CD4-positive, alpha-beta T cell (primary cell): ENCODE results near the gene SLC35B1. TPM values are rescaled to one million over a fixed set of nuclear protein-coding genes. Genes with fewer than 3 reads are reported as not detected.

Experiments used
- ATAC-seq: fragments of 200-7000 bp; cut with Tn5 transposase; one replicate; pipeline ENCODE4 v1.10.0; 2022; ENCODE audit warnings: mild to moderate bottlenecking; ENCODE audit not compliant: poor library complexity
- CTCF ChIA-PET: fragments of 350-600 bp; sonication (Branson Sonifier 250); formaldehyde crosslinking; loops from one replicate; lab custom pipeline; 2021; ENCODE audit warnings: antibody characterized with exemption, inconsistent platforms; lab: Charles Lee
- POLR2A ChIA-PET: fragments of 350-600 bp; sonication (Branson Sonifier 250); formaldehyde crosslinking; loops from one replicate; lab custom pipeline; 2021; ENCODE audit warnings: antibody characterized with exemption, inconsistent platforms; lab: Charles Lee
- DNase-seq, 14 experiments: peaks; one replicate each; pipeline ENCODE4 v3.0.0-alpha.2; 2013 to 2020; ENCODE audit warnings: mixed read lengths in 2 of 14
- H3K27ac ChIP-seq, 2 donors: one replicate each; pipeline versions ENCODE4 v1.5.1 to v1.7.0; 2013; ENCODE audit warnings: low read length in 2 of 2, low read depth in 1 of 2, mild to moderate bottlenecking in 1 of 2
- H3K27me3 ChIP-seq, 2 experiments: 1 replicate in 1 of 2; 2 replicates in 1 of 2; pipeline versions ENCODE4 v1.6.1 to v1.7.0; 2013; ENCODE audit warnings: low read length in 2 of 2, control low read depth in 1 of 2, mild to moderate bottlenecking in 1 of 2, moderate library complexity in 1 of 2; ENCODE audit not compliant: insufficient read depth in 2 of 2, control insufficient read depth in 1 of 2
- H3K36me3 ChIP-seq: one replicate; pipeline ENCODE4 v1.6.1; 2013; ENCODE audit warnings: low read length, control low read depth; ENCODE audit not compliant: insufficient read depth
- H3K4me1 ChIP-seq: one replicate; pipeline ENCODE4 v1.6.1; 2013; ENCODE audit warnings: low read length, control low read depth; ENCODE audit not compliant: insufficient read depth
- H3K4me3 ChIP-seq: one replicate; pipeline ENCODE4 v1.5.1; 2013; ENCODE audit warnings: mild to moderate bottlenecking, low read length, moderate library complexity
- H3K9me3 ChIP-seq, 2 experiments: 1 replicate in 1 of 2; 2 replicates in 1 of 2; pipeline versions ENCODE4 v1.6.1 to v1.7.0; 2013; ENCODE audit warnings: low read length in 2 of 2, mild to moderate bottlenecking in 2 of 2, control low read depth in 1 of 2, moderate library complexity in 1 of 2; ENCODE audit not compliant: control insufficient read depth in 1 of 2, insufficient read depth in 1 of 2
- H3K27ac Mint-ChIP-seq: one replicate; pipeline ENCODE4 v1.8.0; 2020; ENCODE audit warnings: mixed read lengths
- H3K27me3 Mint-ChIP-seq: one replicate; pipeline ENCODE4 v1.8.0; 2021; ENCODE audit warnings: mixed read lengths
- H3K36me3 Mint-ChIP-seq: one replicate; pipeline ENCODE4 v1.8.0; 2021; ENCODE audit warnings: low read depth, mixed read lengths
- H3K4me1 Mint-ChIP-seq: one replicate; pipeline ENCODE4 v1.8.0; 2021; ENCODE audit warnings: low read depth, mixed read lengths
- H3K4me3 Mint-ChIP-seq: one replicate; pipeline ENCODE4 v1.8.0; 2020; ENCODE audit warnings: mild to moderate bottlenecking, mixed read lengths
- H3K9me3 Mint-ChIP-seq: one replicate; pipeline ENCODE4 v1.8.0; 2020; ENCODE audit warnings: mixed read lengths
- intact Hi-C, 2 experiments: fragments of 100-400 bp; cut with DNase I in 1 of 2; cut with micrococcal nuclease in 1 of 2; formaldehyde crosslinking; loops; one replicate each; pipeline versions ENCODE4 v1.15.1 to v1.9.0; 2023 to 2025; cut with DNase I, micrococcal nuclease
- total RNA-seq, 174 experiments: library from RNA in 2 of 174; stranded (reverse) in 2 of 174; gene quantifications; one replicate each; pipeline ENCODE4 v1.2.3 and lab custom pipeline; 2021 to 2026
- TF ChIP-seq, protein P1 (sequence below): fragments of 200-600 bp; IDR thresholded peaks from one replicate; pipeline ENCODE4 v1.8.0; 2022; ENCODE audit warnings: antibody characterized with exemption, mild to moderate bottlenecking

The SLC35B1 gene
- total RNA-seq, 2 experiments from 2014 or later: 44.0 to 46.8 TPM

GRCh38 chr17:49708515-49709183 is 885 bp upstream of the SLC35B1 start:
- Mint-ChIP-seq H3K27ac (peak overlapping the region; percentile 87), H3K4me1 (peaks cover 49% of the 10 kb centered on the region), H3K27me3 (no peaks in the 10 kb centered on the region), H3K9me3 (no peaks in the 10 kb centered on the region), H3K4me3 (peak overlapping the region; percentile 99), H3K36me3 (peaks cover 81% of the 10 kb centered on the region)
- POLR2A ChIA-PET: interaction anchor here (0.7 to 3.5 kb wide), 27 partner anchors 8 to 764 kb away, joined by 3 to 77 read pairs (median 7); partner anchors contain the start of genes FAM117A, KAT7 and SPOP
- no peaks in the 10 kb centered on the region for H3K9me3 ChIP-seq
- CTCF ChIA-PET: interaction anchor here (0.7 to 5.3 kb wide), 23 partner anchors 8 to 141 kb away, joined by 3 to 67 read pairs (median 5); partner anchors contain the start of genes FAM117A and KAT7
- TF ChIP-seq, protein P1, sequence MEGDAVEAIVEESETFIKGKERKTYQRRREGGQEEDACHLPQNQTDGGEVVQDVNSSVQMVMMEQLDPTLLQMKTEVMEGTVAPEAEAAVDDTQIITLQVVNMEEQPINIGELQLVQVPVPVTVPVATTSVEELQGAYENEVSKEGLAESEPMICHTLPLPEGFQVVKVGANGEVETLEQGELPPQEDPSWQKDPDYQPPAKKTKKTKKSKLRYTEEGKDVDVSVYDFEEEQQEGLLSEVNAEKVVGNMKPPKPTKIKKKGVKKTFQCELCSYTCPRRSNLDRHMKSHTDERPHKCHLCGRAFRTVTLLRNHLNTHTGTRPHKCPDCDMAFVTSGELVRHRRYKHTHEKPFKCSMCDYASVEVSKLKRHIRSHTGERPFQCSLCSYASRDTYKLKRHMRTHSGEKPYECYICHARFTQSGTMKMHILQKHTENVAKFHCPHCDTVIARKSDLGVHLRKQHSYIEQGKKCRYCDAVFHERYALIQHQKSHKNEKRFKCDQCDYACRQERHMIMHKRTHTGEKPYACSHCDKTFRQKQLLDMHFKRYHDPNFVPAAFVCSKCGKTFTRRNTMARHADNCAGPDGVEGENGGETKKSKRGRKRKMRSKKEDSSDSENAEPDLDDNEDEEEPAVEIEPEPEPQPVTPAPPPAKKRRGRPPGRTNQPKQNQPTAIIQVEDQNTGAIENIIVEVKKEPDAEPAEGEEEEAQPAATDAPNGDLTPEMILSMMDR: peak; percentile 42
- peaks cover 67% of the 10 kb centered on the region for H3K36me3 ChIP-seq
- intact Hi-C loops: loop anchor here (1.0 to 10.0 kb wide), 9 partner anchors 30 to 386 kb away; partner anchors contain the start of genes FAM117A (in 2 of the 2), KAT7 (in 2 of the 2), DLX3 (in 1 of the 2) and PDK2 (in 1 of the 2)
- peak; percentile 7 for ATAC-seq
- peaks cover 37% of the 10 kb centered on the region for H3K4me1 ChIP-seq
- H3K27ac ChIP-seq: peak overlapping the region; percentile 14 to 94
- H3K4me3 ChIP-seq: peak overlapping the region; percentile 81
- peak in 4 of 14 experiments; percentile 11 to 54 (median 30) for DNase-seq
- no peaks in the 10 kb centered on the region for H3K27me3 ChIP-seq

DNA sequence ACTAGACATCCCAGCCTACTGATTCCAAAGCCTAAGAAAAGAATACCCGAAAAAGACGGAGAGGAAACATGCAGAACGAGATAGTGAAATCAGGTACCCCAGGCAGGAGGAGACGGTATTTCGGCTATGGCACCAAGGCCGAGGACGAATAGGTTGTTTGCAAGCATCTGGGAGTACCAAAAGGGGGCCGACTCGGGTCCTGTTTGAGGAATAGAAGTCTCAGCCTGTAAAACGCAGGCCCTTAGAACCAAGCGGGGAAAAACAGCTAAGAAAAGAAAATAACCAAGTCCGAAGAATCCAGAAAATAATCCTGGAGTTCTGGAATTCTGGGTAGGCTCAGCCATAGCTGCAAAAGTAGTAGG is 537 bp downstream of the SLC35B1 start:
- DNase-seq (peak in 9 of 14 experiments; percentile 19 to 70 (median 45)), ATAC-seq (peak; percentile 19)
- ChIA-PET CTCF (interaction anchor here (0.8 to 5.3 kb wide), 18 partner anchors 9 to 140 kb away, joined by 3 to 67 read pairs (median 6); partner anchors contain the start of genes FAM117A and KAT7), POLR2A (interaction anchor here (0.9 to 3.5 kb wide), 18 partner anchors 8 to 1160 kb away, joined by 3 to 77 read pairs (median 9); partner anchors contain the start of genes FAM117A, KAT7 and SPOP)
- TF ChIP-seq, protein P1: no peak
- Mint-ChIP-seq H3K4me3 (peak overlapping the region; percentile 99), H3K36me3 (peaks cover 82% of the 10 kb centered on the region), H3K27me3 (no peaks in the 10 kb centered on the region), H3K9me3 (no peaks in the 10 kb centered on the region), H3K27ac (peak overlapping the region; percentile 87), H3K4me1 (peaks cover 49% of the 10 kb centered on the region)
- Histone ChIP-seq H3K27me3 (no peaks in the 10 kb centered on the region), H3K36me3 (peaks cover 67% of the 10 kb centered on the region), H3K27ac (peak overlapping the region; percentile 83 to 94), H3K9me3 (no peaks in the 10 kb centered on the region), H3K4me3 (peak overlapping the region; percentile 81), H3K4me1 (peaks cover 34% of the 10 kb centered on the region)
- intact Hi-C loops: loop anchor here (5.0 to 10.0 kb wide), 4 partner anchors 145 to 388 kb away; partner anchors contain the start of genes DLX3 (in 1 of the 2), PDK2 (in 1 of the 2) and PHB1 (in 1 of the 2)

GRCh38 chr17:49705254-49705653 is 2.5 kb downstream of the SLC35B1 start:
- H3K4me3 Mint-ChIP-seq: peak overlapping the region; percentile 85
- no peak for ATAC-seq
- Histone ChIP-seq H3K27me3 (no peaks in the 10 kb centered on the region), H3K4me1 (peaks cover 34% of the 10 kb centered on the region), H3K9me3 (no peaks in the 10 kb centered on the region), H3K4me3 (no peak overlapping the region), H3K27ac (no peak overlapping the region), H3K36me3 (peaks cover 70% of the 10 kb centered on the region)
- intact Hi-C loops: loop anchor here (5.0 to 10.0 kb wide), 4 partner anchors 147 to 390 kb away; partner anchors contain the start of genes DLX3 (in 1 of the 2), PDK2 (in 1 of the 2) and PHB1 (in 1 of the 2)
- H3K27me3 Mint-ChIP-seq: no peaks in the 10 kb centered on the region
- H3K4me1 Mint-ChIP-seq: peaks cover 55% of the 10 kb centered on the region
- no peaks in the 10 kb centered on the region for H3K9me3 Mint-ChIP-seq
- DNase-seq: no peak
- H3K36me3 Mint-ChIP-seq: peaks cover 81% of the 10 kb centered on the region
- peak overlapping the region; percentile 87 for H3K27ac Mint-ChIP-seq
- POLR2A ChIA-PET: interaction anchor here (1.2 to 1.4 kb wide), 2 partner anchors 37 to 113 kb away, joined by 3 read pairs; no protein-coding TSS in a partner anchor
- CTCF ChIA-PET: interaction anchor here (1.8 kb wide), 1 partner anchor 135 kb away, joined by 6 read pairs; no protein-coding TSS in a partner anchor
- TF ChIP-seq, protein P1: no peak
